Endothelial cell of umbilical vein (primary cell): ENCODE results near the gene KIF26B. TPM values are rescaled to one million over a fixed set of nuclear protein-coding genes. Genes with fewer than 3 reads are reported as not detected.

ENCODE experiments used
- BruUV-seq: library from RNA; stranded (reverse); fragments of 400-500 nt; replicated peaks from 2 replicates; lab custom pipeline; 2021; lab: Mats Ljungman, UMichigan
- CTCF ChIA-PET: fragments of 300-600, 350-600 bp; sonication (Branson Sonifier 250); formaldehyde crosslinking; loops from one replicate; lab custom pipeline; 2021; ENCODE audit warnings: antibody characterized with exemption, inconsistent platforms; lab: Charles Lee
- POLR2A ChIA-PET: fragments of 300-600, 350-600 bp; sonication (Branson Sonifier 250); formaldehyde crosslinking; loops from one replicate; lab custom pipeline; 2021; ENCODE audit warnings: antibody characterized with exemption, inconsistent platforms; lab: Charles Lee
- DNase-seq: peaks from one replicate; pipeline ENCODE4 v3.0.0-alpha.2; 2011; ENCODE audit warnings: low read depth, low spot score
- FAIRE-seq: peaks from 2 replicates; lab custom pipeline; 2011; peaks lifted over from hg19 to GRCh38; lab: Jason Lieb, UNC
- H2AFZ ChIP-seq: 2 replicates; pipeline ENCODE4 v1.6.0; 2012; ENCODE audit warnings: low read depth, low read length, control low read depth, inconsistent platforms
- H3K27ac ChIP-seq: 2 replicates; pipeline ENCODE4 v1.5.1; 2011; ENCODE audit warnings: low read depth, mild to moderate bottlenecking, control low read depth, low read length, moderate library complexity; ENCODE audit not compliant: insufficient read depth
- H3K27me3 ChIP-seq, 2 experiments: 2 replicates each; pipeline versions ENCODE4 v1.6.0 to v1.6.1; 2011; ENCODE audit warnings: low read length in 2 of 2, mixed read lengths in 1 of 2; ENCODE audit not compliant: control insufficient read depth in 2 of 2, insufficient read depth in 2 of 2
- H3K36me3 ChIP-seq, 2 experiments: 2 replicates in 1 of 2; 3 replicates in 1 of 2; pipeline ENCODE4 v1.5.1; 2011; ENCODE audit warnings: low read length in 2 of 2, mild to moderate bottlenecking in 1 of 2, moderate library complexity in 1 of 2; ENCODE audit not compliant: control insufficient read depth in 2 of 2, insufficient read depth in 2 of 2; ENCODE audit errors: extremely low read depth in 1 of 2
- H3K4me1 ChIP-seq: 3 replicates; pipeline ENCODE4 v1.5.1; 2011; ENCODE audit warnings: mild to moderate bottlenecking, low read length; ENCODE audit not compliant: control insufficient read depth, insufficient read depth; ENCODE audit errors: extremely low read depth
- H3K4me2 ChIP-seq: 2 replicates; pipeline ENCODE4 v1.6.1; 2011; ENCODE audit warnings: low read length, control low read depth, mixed read lengths; ENCODE audit not compliant: insufficient read depth
- H3K4me3 ChIP-seq, 3 experiments: fragments of 200-600 bp in 1 of 3; sonication (generic), shearing (Covaris generic) in 1 of 3; replicated peaks in 1 of 3; 2 replicates each; pipeline ENCODE4 v1.5.1; 2011 to 2016; ENCODE audit warnings: control low read depth in 3 of 3, low read length in 3 of 3, mild to moderate bottlenecking in 2 of 3, inconsistent platforms in 1 of 3, low read depth in 1 of 3, moderate library complexity in 1 of 3; ENCODE audit not compliant: insufficient read depth in 1 of 3
- H3K79me2 ChIP-seq: 2 replicates; pipeline ENCODE4 v1.6.0; 2012; ENCODE audit warnings: low read length, inconsistent platforms; ENCODE audit not compliant: control insufficient read depth, insufficient read depth
- H3K9ac ChIP-seq: replicated peaks from 2 replicates; pipeline ENCODE3; 2011; ENCODE audit warnings: low read length, control low read depth; ENCODE audit not compliant: insufficient read depth; ENCODE audit errors: extremely low read depth
- H3K9me1 ChIP-seq: replicated peaks from 3 replicates; pipeline ENCODE4 v1.6.0; 2011; ENCODE audit warnings: mild to moderate bottlenecking, low read length; ENCODE audit not compliant: control insufficient read depth, insufficient read depth; ENCODE audit errors: extremely low read depth
- H3K9me3 ChIP-seq: replicated peaks from 2 replicates; pipeline ENCODE4 v1.5.1; 2012; ENCODE audit warnings: low read length, inconsistent platforms; ENCODE audit not compliant: control insufficient read depth, insufficient read depth
- H4K20me1 ChIP-seq: replicated peaks from 2 replicates; pipeline ENCODE3; 2011; ENCODE audit warnings: mild to moderate bottlenecking, low read length; ENCODE audit not compliant: control insufficient read depth, insufficient read depth; ENCODE audit errors: extremely low read depth
- EZH2 ChIP-seq: IDR thresholded peaks from 2 replicates; pipeline ENCODE4 v1.6.1; 2012; ENCODE audit warnings: borderline replicate concordance, low read depth, mild to moderate bottlenecking, moderate library complexity, low read length, inconsistent platforms; ENCODE audit not compliant: severe bottlenecking
- FOS ChIP-seq: IDR thresholded peaks from 2 replicates; pipeline ENCODE4 v1.6.1; 2011; ENCODE audit warnings: mild to moderate bottlenecking, low read length, moderate library complexity, borderline replicate concordance; ENCODE audit not compliant: insufficient read depth
- GATA2 ChIP-seq: IDR thresholded peaks from 2 replicates; pipeline ENCODE4 v1.7.0; 2011; ENCODE audit warnings: low read depth, mild to moderate bottlenecking, moderate library complexity, mixed read lengths, low read length; ENCODE audit not compliant: insufficient read length, insufficient read depth
- JUN ChIP-seq: IDR thresholded peaks from 2 replicates; pipeline ENCODE4 v1.6.1; 2011; ENCODE audit warnings: borderline replicate concordance, low read depth; ENCODE audit not compliant: insufficient read length, insufficient read depth
- MYC ChIP-seq: IDR thresholded peaks from one replicate; pipeline ENCODE4 v1.6.1; 2011; ENCODE audit warnings: mild to moderate bottlenecking, low read depth, low read length
- POLR2A ChIP-seq: IDR thresholded peaks from 2 replicates; pipeline ENCODE4 v1.6.1; 2012; ENCODE audit warnings: low read depth, mild to moderate bottlenecking, control low read depth, low read length
- POLR2AphosphoS5 ChIP-seq: IDR thresholded peaks from 2 replicates; pipeline ENCODE4 v1.6.1; 2012; ENCODE audit warnings: low read depth, mild to moderate bottlenecking, control low read depth, low read length, moderate library complexity; ENCODE audit not compliant: insufficient read depth
- dilution Hi-C: fragments of 300-500 bp; cut with MboI; formaldehyde crosslinking; loops from one replicate; pipeline ENCODE4 v1.15.0; 2019; ENCODE audit warnings: low sequenced_read_pairs; ENCODE audit not compliant: extremely low pct_ligation_motif_present
- intact Hi-C: fragments of 100-400 bp; cut with micrococcal nuclease; formaldehyde crosslinking; loops from one replicate; pipeline ENCODE4 v1.10.0; 2022
- polyA plus RNA-seq, 4 experiments: library from polyadenylated mRNA; depleted of rRNA in 3 of 4; stranded (reverse) in 3 of 4; unstranded in 1 of 4; fragments of >200 nt; gene quantifications; 2 replicates each; pipeline versions ENCODE4 v1.2.1 to v1.2.3, GENCODE V29; 2011 to 2012; ENCODE audit warnings: missing spikeins in 1 of 4
- total RNA-seq: library from RNA; stranded (reverse); gene quantifications from 2 replicates; pipeline ENCODE4 v1.2.3, GENCODE V29; 2021
- TF ChIP-seq, protein P1 (sequence below), 2 donors: IDR thresholded peaks; 1 replicate in 1 of 2; 2 replicates in 1 of 2; pipeline ENCODE4 v1.5.1; 2011; ENCODE audit warnings: low read length in 2 of 2, mild to moderate bottlenecking in 2 of 2, moderate library complexity in 2 of 2, control low read depth in 1 of 2, inconsistent platforms in 1 of 2, low read depth in 1 of 2; ENCODE audit not compliant: insufficient read depth in 1 of 2; ENCODE audit errors: extremely low read depth in 1 of 2
- TF ChIP-seq, protein P2 (sequence below): IDR thresholded peaks from 2 replicates; pipeline ENCODE4 v1.6.1; 2011; ENCODE audit not compliant: insufficient read depth, insufficient read length

KIF26B gene
- total and polyA plus RNA-seq, 2 donors (not counting 3 experiments of a cell fraction or from before 2014, with no cell fraction given), result 0.04 to 0.49 TPM

DNA sequence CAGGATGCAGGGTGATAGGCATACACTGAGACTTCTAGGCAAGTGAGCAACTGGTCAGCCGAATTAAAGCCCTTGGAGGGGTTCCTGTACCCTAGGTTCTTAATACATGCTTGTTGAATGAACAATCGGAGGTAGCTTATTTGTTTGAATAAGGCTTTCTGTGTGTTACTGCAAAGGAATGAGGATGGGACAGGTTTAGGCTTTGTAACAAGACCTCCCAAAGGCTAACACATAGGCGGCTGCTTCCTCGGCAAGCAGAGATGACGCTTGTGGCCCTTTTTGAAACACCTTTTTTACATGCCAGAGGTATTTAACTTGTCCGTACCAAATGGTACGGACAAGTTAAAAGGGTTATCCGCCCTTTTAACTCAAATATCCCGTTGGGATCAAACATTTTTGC, 511.6 kb downstream of the KIF26B start:
- DNase-seq (no peak), FAIRE-seq (no peak)
- dilution Hi-C loops (no loop called here), intact Hi-C loops (no loop called here)
- Histone ChIP-seq H3K79me2 (no peaks in the 10 kb centered on the region), H3K36me3 (no peaks in the 10 kb centered on the region), H3K27me3 (no peaks in the 10 kb centered on the region), H3K9ac (no peak overlapping the region), H3K9me3 (no peaks in the 10 kb centered on the region), H4K20me1 (no peaks in the 10 kb centered on the region), H3K4me3 (no peak overlapping the region), H3K4me2 (no peak overlapping the region), H2AFZ (no peak overlapping the region), H3K9me1 (no peaks in the 10 kb centered on the region), H3K27ac (no peak overlapping the region), H3K4me1 (no peaks in the 10 kb centered on the region)
- BruUV-seq, result no TSS peak
- CTCF ChIA-PET, result no interaction called here
- TF ChIP-seq EZH2 (no peak), GATA2 (no peak), JUN (no peak), MYC (no peak), POLR2AphosphoS5 (no peak), POLR2A (no peak), FOS (no peak)
- TF ChIP-seq, protein P1, sequence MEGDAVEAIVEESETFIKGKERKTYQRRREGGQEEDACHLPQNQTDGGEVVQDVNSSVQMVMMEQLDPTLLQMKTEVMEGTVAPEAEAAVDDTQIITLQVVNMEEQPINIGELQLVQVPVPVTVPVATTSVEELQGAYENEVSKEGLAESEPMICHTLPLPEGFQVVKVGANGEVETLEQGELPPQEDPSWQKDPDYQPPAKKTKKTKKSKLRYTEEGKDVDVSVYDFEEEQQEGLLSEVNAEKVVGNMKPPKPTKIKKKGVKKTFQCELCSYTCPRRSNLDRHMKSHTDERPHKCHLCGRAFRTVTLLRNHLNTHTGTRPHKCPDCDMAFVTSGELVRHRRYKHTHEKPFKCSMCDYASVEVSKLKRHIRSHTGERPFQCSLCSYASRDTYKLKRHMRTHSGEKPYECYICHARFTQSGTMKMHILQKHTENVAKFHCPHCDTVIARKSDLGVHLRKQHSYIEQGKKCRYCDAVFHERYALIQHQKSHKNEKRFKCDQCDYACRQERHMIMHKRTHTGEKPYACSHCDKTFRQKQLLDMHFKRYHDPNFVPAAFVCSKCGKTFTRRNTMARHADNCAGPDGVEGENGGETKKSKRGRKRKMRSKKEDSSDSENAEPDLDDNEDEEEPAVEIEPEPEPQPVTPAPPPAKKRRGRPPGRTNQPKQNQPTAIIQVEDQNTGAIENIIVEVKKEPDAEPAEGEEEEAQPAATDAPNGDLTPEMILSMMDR (IDR thresholded peaks at IDR 0.05; ENCODE audit: extremely low read depth in 1 of 2, insufficient read depth in 1 of 2, low read depth in 1 of 2, low read length in 2 of 2), result no peak
- TF ChIP-seq, protein P2, sequence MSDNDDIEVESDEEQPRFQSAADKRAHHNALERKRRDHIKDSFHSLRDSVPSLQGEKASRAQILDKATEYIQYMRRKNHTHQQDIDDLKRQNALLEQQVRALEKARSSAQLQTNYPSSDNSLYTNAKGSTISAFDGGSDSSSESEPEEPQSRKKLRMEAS, result no peak
- POLR2A ChIA-PET, result no interaction called here
